RPMI8226 (cell line): ENCODE results near the gene TAF1A.

Experiments used
- DNase-seq: peaks from one replicate; pipeline ENCODE4 v3.0.0-alpha.2; 2015

TAF1A gene

GRCh38 chr1:222529916-222530315 is 59.8 kb downstream of the TAF1A start:
- no peak for DNase-seq

- DNase-seq = no peak
Measured at GRCh38 chr1:222529181-222529580, 60.6 kb downstream of the TAF1A start.

- DNase-seq = no peak
Measured at GRCh38 chr1:222525951-222526350, 63.8 kb downstream of the TAF1A start.

GRCh38 chr1:222523852-222524251 is 65.9 kb downstream of the TAF1A start:
- DNase-seq = peak; percentile 16

GRCh38 chr1:222522105-222522915 is 67.4 kb downstream of the TAF1A start:
- DNase-seq = peak; percentile 1

- peak; percentile 0 for DNase-seq
Measured at GRCh38 chr1:222521299-222522104, 68.2 kb downstream of the TAF1A start.
